Measurements from ENCODE around the gene DLGAP3. TPM values are rescaled to one million over a fixed set of nuclear protein-coding genes. Genes with fewer than 3 reads are reported as not detected.

DLGAP3 gene
- total RNA-seq, 1 experiment from 2014 or later: 7.3 TPM

GRCh38 chr1:34859446-34860200, 69.8 kb downstream of the DLGAP3 start, which contains the start of gene SMIM12:
TSS of gene SMIM12 (minus strand) at chr1:34859749. CDS start at chr1:34855977, 3,772 bp downstream.
- Histone ChIP-seq H2AK5ac (ENCODE audit: insufficient read length, low read length) (no peak within 1 kb of the TSS), H3K4me1 (ENCODE audit: insufficient read depth, low read length) (peaks cover 3% of the 10 kb centered on the region; the same call in 1 of the 2 replicates), H3K14ac (ENCODE audit: insufficient read depth, low read length) (no peak within 1 kb of the TSS), H2BK120ac (ENCODE audit: low read depth, low read length, poor library complexity, severe bottlenecking) (no peak within 1 kb of the TSS), H3K18ac (ENCODE audit: insufficient read length, low read depth, low read length) (peak within 1 kb of the TSS; percentile 5), H2BK5ac (ENCODE audit: insufficient read length, low read length) (no peak within 1 kb of the TSS), H3K79me1 (ENCODE audit: insufficient read depth, low read depth, low read length, poor library complexity, severe bottlenecking) (peaks cover 6% of the 10 kb centered on the region), H3K23ac (ENCODE audit: insufficient read length, low read depth, low read length) (no peak within 1 kb of the TSS), H4K91ac (ENCODE audit: insufficient read length, low read depth, low read length) (no peak within 1 kb of the TSS), H2BK15ac (ENCODE audit: low read depth, low read length) (no peak within 1 kb of the TSS), H3K27ac (ENCODE audit: insufficient read length, low read depth, low read length) (no peak within 1 kb of the TSS), H4K8ac (replicated peaks; ENCODE audit: insufficient read length, low read depth, low read length) (no peak within 1 kb of the TSS), H3K27me3 (ENCODE audit: insufficient read depth, low read length) (no peaks in the 10 kb centered on the region), H3K79me2 (ENCODE audit: insufficient read depth, low read length) (peaks cover 21% of the 10 kb centered on the region; the same call in 1 of the 2 replicates), H4K5ac (ENCODE audit: insufficient read length, low read depth, low read length) (no peak within 1 kb of the TSS), H2BK20ac (ENCODE audit: low read depth, low read length, poor library complexity, severe bottlenecking) (no peak within 1 kb of the TSS), H3K23me2 (ENCODE audit: insufficient read length, low read depth, low read length, poor library complexity, severe bottlenecking) (peaks cover 5% of the 10 kb centered on the region), H3K56ac (ENCODE audit: insufficient read length, low read depth, low read length) (no peak within 1 kb of the TSS), H3K4ac (ENCODE audit: low read depth, low read length) (no peak within 1 kb of the TSS), H3K9me3 (ENCODE audit: control insufficient read depth, low read depth, low read length) (no peaks in the 10 kb centered on the region), H2AFZ (ENCODE audit: low read length) (peak within 1 kb of the TSS; percentile 27), H4K20me1 (ENCODE audit: control insufficient read depth, insufficient read depth, insufficient read length) (no peaks in the 10 kb centered on the region), H3T11ph (ENCODE audit: low read length) (no peak within 1 kb of the TSS), H3K4me2 (ENCODE audit: insufficient read depth, insufficient read length, low read length) (peak within 1 kb of the TSS; percentile 90), H2BK12ac (ENCODE audit: insufficient read length, low read depth, low read length) (no peak within 1 kb of the TSS), H3K9ac (ENCODE audit: extremely low read depth, insufficient read length, low read length) (peak within 1 kb of the TSS; percentile 52)
- Mint-ChIP-seq H3K4me1 (peaks cover 10 to 15% of the 10 kb centered on the region in 2 experiments), H3K9me3 (peaks cover 0 to 3% of the 10 kb centered on the region in 2 experiments; a peak in 3 of 5 replicates), H3K27me3 (ENCODE audit: low read depth) (peaks cover 30% of the 10 kb centered on the region), H3K36me3 (ENCODE audit: insufficient read depth in 1 of 3, low read depth in 3 of 3) (peaks cover 13 to 21% (median 16%) of the 10 kb centered on the region in 3 experiments; a peak in 6 of 7 replicates), H3K27ac (peak within 1 kb of the TSS in 2 of 3 experiments; percentile 94 to 95; a peak in 2 of 7 replicates), H3K4me3 (peak within 1 kb of the TSS; percentile 98 to 99)
- peak; percentile 93 for DNase-seq
- no CpG with 5 or more reads among the region's 47 CpGs for WGBS (ENCODE audit: extremely low coverage, insufficient read length, low lambda C conversion rate)
- peak; percentile 91 for TF ChIP-seq CTCF (conservative IDR thresholded peaks at IDR 0.05)
